Caki2 (cell line): Measurements from ENCODE around the gene PREP. TPM values are rescaled to one million over a fixed set of nuclear protein-coding genes. Genes with fewer than 3 reads are reported as not detected.
"Not testable (repeated sequence)": the region's sequence is repeated elsewhere in the genome, so short reads cannot be mapped to it uniquely, and the experiment has no call there.

Experiments
- DNase-seq: peaks from one replicate; pipeline ENCODE4 v3.0.0-alpha.2; 2015; ENCODE audit warnings: low read depth
- in situ Hi-C: cut with HindIII; loops from 2 replicates; pipeline ENCODE4 v1.10.0; 2016; ENCODE audit warnings: low sequenced_read_pairs, low pct_unique_long_range_greater_than_20kb, mixed read lengths
- total RNA-seq: library from RNA; depleted of rRNA; stranded (reverse); fragments of >200 nt; shearing (Covaris generic); gene quantifications from 2 replicates; pipeline ENCODE4 v1.2.3, GENCODE V29; 2014; ENCODE audit warnings: low replicate concordance

The PREP gene
- total RNA-seq, 1 experiment from 2014 or later, result 29.4 TPM

DNA sequence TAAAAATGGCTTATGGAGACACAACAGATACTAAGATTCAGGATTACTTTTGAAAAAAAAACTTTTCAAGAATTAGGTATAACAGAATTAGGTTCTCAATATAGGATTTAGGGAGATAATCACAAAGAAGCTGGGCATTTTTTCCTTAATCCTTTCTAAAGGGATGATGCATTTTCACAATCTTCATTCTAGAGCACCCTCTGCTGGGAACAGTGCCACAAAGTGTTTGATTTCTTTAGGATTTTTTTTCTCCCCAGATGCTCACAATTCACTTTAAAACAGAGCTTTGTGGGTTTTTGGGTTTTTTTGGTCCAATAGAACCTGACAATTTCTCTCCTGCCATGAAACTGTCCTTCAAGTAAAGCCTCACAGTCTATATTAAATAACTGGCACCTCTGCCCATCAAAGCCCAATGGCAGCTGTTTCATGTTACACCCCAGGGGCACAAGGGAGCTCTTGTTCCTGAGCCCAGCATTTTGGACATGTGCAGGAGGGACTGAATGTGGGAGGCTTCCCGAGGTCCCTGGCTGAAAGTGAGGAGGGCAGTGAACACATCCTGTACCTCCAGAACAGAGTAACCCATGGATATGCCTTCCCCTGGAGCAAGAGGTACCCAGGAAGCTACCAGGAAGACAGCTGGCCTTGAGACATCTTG, 39.7 kb downstream of the PREP start:
- in situ Hi-C loops, result no loop called here
- peak; percentile 23 for DNase-seq

DNA sequence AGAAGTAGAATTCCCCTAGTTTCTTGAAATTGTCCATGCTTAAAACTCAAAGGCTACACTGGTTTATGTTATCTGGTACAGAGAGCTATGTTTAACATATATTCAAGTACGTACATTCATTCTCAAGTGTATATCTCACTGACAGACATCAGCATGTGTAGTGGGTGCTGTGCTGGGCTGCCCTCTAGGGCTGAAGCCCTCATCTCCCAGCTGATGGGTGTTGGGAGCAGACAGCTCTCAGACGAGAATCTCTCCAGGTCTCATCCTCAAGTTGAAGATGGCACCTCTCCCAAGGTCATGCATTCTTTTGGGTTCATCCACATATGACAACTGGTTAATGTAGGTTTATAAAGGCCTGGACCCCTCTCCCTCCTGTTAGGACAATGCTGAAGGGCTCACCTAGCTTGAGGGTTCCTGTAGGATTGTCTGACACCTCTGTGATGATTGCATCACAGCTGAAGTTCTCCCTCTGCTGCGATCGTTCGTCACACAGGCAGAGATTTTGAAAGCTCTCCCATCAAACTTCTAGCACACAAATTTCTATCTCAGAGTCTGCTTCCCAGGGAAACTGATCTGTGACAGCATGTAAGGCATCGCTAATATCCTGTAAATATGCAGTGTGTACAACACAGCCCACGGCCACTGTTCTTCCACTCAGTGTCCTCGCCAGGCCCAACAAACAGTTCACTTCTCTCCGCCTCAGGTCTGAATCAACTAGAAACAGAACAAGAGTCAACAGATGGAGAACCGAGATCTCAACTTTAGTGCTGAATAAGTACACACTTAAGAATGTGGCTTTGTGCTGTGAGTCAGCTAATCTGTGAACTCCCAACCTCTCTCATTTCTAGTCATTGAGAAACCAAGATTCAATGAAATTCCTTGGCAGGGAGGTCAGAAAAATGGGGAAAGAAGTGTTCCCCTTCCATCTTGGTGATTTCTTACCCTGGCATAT, 43.2 kb downstream of the PREP start:
- peak; percentile 34 for DNase-seq
- in situ Hi-C loops, result no loop called here

DNA sequence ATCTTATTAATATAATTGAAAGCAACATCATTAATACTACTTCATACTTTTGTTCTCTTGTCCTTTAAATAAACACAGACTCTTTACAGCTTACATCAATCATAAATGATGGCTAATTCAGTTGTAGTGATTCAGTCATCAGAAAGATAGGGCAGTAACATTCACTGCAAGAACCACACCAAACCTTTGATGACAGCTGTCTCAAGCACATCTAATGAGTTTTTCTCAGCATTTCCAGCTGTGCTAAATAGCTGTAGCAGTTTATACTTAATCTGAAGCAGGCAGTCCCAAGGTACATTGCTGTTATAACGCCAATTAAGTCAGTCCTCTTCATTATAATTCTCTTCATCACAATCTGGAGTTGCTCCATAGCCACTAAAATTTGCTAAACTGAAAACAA, 45.7 kb downstream of the PREP start:
- no peak for DNase-seq
- in situ Hi-C loops, result no loop called here

DNA sequence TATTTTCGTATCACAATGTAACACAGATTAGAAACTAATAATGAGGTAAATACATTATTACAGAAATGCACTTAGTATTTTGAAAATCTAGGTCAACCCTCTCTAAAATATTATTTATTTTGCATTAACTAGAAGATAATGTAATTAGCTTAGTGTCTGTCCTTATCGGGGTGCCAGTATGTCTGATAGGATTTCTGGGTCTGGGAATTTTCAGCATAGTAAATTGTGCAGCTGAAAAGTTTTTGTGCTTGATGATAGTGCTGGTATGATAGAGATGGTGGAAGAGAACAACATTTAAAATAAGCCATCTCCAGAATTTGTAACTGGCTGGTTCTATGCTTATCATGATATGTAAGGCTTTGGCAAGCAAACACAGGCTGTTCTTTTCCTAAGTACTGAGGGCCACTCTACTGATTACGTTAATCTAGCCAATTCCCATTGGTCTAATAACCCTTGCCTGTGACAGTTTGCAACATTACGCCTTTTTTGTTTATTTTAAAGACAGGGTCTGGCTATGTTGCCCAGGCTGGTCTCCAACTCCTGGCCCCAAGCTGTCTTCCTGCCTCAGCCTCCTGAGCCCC, 50.8 kb downstream of the PREP start:
- in situ Hi-C loops, result no loop called here

DNA sequence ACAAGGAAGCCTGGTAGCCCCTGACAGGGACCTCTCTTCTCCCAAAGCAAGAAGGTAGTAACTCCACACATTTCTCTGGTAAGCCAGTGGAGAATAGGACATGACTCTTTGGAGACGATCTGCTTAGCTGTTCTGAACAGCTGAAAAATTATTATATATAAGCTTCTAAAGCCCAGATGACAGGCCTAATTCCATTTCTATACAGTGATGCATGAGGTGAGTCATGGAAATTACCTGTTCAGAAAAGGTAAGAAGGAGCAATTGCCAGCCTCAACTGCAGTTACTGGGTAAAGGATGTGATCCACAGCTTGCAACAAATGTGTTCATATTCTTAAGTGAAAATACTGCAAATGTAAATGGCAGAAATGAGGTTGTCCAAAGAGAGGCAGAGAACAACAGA, 54.0 kb downstream of the PREP start:
- no peak for DNase-seq
- in situ Hi-C loops, result no loop called here

More for the DNA sequence above, 50.8 kb downstream of the PREP start:
- no peak for DNase-seq

DNA sequence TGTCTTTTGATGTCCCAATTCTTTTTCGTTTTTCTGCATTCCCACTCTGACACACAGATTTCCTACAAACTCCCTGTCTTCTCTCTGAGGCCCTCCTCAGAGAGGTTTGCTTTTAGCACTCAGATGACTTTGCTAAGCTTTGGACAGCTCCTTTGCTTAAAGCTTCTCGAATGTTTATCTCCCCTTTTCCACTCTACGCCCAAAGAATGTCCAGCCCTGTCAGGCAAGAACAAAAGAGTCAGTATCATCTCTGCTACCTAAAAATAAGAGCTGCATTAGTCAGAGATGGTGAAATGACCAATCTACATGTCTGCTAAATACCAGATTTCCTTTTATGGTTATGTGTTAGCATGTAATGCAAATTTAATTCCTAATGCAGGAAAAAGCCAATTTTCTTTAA, 56.8 kb downstream of the PREP start:
- DNase-seq, result peak; percentile 55
- in situ Hi-C loops, result no loop called here

DNA sequence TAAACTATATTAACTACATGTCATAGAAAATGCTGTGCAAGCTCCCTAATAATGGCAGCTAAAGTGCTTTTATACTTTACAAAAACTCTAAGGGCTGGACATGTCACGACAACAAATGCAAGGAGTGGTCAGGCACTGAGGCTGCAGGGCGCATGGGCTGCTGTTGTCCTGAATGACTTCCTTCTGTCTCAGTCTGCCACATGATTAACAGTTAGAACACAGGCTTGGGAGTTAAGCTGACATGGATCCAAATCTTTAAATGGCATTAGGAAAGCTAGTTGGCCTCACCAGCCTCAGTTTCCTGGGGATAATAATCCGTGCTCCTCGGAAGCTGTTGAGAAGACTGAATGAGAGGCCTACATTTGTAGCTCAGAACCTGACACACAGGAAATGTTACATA, 57.4 kb downstream of the PREP start:
- in situ Hi-C loops, result no loop called here
- DNase-seq, result no peak

DNA sequence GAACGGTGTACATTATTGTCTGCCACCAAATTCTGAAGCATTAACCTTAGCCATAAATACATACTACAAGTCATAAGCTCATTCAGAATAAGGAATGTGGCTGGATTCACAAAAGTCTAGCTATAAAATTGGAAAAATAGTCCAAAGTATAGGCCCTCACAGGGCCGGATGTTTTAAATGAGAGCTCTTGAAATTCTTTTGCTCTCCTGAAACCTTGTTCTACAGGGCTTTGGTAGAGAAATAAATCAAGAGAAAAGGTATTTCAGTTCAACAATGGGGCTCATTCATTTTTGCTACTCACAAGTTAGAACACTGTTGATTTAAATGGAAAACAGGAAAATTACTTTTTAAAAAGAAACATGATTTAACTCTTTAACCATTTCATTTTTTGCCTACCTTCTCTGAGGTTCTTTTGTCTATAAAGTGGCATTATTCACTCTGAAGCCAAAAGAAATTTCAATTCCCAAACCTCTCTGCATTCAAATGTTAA, 58.0 kb downstream of the PREP start:
- in situ Hi-C loops, result no loop called here
- no peak for DNase-seq

DNA sequence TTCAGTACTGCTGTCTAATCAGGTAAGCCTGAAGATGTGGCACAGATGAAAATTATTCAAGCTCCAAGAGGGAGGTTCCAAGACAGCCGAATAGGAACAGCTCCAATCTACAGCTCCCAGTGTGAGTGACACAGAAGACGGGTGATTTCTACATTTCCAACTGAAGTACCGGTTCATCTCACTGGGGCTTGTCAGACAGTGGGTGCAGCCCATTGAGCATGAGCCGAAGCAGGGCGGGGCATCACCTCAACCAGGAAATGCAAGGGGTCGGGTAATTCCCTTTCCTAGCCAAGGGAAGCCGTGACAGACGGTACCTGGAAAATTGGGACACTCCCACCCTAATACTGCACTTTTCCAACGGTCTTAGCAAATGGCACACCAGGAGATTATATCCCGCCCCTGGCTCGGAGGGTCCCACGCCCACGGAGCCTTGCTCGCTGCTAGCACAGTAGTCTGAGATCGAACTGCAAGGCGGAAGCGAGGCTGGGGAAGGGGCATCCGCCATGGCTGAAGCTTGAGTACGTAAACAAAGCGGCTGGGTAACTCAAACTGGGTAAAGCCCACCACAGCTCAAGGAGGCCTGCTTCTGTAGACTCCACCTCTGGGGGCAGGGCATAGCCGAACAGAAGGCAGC, 64.4 kb downstream of the PREP start:
- DNase-seq, in situ Hi-C loops: not testable (repeated sequence)

DNA sequence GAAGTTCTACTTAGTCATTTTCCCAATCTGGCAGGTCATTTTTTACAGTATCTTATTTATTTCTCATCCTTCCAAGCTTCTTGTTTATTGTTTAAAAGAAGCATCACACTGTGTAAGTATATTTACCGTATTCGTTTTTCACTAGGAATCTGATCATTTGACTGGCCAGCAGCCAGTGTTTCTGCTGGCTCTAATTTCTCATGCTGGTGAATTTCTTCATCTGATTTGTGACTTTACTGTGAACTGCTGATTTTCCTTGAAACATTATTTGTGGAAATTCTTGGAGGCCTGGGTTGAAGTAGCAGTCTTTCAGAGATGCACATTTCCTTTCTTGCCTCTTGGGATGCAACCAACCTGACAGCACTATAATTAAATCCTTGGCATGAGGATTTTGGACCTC, 65.9 kb downstream of the PREP start:
- DNase-seq, result no peak
- in situ Hi-C loops, result no loop called here

DNA sequence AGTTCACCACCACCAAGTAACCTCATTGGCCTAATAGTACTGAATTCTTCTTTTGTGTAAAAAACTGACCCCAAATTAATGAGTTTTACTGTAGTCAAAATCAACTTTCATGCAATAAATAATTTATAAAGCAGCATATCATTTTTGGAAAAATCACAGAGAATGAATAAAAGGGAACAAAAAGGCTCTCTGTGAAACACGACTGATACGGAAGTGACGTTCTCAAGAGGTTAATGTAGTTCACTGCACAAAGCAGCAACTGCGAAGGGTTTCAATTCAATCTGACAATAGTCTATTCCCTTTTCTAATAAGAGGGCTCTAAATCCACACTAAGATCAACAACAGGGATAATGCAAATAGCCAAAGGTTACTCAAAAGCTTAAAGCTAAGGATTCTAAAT, 70.3 kb downstream of the PREP start:
- DNase-seq, result no peak
- in situ Hi-C loops, result no loop called here

DNA sequence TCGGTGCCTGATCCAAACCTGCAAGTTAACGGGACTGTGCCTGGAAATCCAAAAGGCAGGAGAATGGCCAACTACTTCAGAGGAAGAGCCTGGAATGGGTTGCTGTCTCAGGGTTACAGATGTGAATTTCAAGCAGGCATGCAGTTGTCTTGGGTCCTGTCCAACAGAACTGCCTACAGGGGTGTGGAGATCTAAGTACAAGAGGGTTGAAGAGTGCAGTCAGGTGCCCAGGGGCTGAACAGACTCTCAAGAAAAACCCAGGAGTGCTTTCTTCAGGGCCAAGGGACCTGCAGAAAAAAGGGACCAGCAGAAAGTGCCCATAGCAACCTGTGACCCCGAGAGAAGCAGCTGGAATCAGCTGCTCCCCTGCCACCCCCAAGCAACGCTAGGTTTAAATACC, 71.0 kb downstream of the PREP start:
- DNase-seq, result no peak
- in situ Hi-C loops, result no loop called here

DNA sequence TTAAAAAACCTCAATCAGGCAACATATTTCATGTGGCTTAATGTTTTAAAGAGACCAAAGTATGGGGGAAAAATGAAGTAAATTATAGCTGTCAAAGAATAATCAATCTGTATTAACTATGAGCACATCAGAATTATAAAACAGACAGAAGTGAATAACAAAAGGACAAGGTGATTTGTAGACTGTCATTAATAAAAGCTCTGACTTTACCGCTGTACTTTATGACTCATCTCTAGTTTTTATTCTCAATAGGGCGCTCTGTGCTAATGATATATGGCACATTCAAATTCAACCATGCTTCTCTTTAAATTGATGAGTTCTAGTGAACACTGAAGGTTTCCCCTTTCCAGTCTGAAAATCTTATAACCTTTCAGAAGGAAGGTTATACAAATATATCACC, 72.0 kb downstream of the PREP start:
- in situ Hi-C loops, result no loop called here
- DNase-seq, result no peak

DNA sequence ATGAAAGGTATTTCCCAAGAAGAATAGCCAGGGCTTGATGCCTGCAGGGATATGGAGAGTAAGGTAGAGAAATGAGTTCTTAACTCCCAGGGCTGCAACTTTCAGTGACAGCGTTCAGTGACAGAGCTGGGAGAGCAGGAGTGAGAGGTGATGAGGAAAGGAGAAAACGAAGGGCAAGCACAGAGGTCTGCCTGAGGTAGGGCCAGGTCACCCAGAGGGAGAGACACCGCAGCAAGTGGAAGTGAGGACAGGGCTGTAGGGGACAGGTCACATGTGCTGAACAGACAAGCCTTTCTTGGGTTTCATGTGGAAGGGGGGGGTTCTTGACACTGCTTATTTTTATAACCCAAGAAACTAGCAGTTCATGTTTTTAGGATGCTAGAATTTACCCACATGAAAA, 72.5 kb downstream of the PREP start:
- in situ Hi-C loops, result no loop called here

DNA sequence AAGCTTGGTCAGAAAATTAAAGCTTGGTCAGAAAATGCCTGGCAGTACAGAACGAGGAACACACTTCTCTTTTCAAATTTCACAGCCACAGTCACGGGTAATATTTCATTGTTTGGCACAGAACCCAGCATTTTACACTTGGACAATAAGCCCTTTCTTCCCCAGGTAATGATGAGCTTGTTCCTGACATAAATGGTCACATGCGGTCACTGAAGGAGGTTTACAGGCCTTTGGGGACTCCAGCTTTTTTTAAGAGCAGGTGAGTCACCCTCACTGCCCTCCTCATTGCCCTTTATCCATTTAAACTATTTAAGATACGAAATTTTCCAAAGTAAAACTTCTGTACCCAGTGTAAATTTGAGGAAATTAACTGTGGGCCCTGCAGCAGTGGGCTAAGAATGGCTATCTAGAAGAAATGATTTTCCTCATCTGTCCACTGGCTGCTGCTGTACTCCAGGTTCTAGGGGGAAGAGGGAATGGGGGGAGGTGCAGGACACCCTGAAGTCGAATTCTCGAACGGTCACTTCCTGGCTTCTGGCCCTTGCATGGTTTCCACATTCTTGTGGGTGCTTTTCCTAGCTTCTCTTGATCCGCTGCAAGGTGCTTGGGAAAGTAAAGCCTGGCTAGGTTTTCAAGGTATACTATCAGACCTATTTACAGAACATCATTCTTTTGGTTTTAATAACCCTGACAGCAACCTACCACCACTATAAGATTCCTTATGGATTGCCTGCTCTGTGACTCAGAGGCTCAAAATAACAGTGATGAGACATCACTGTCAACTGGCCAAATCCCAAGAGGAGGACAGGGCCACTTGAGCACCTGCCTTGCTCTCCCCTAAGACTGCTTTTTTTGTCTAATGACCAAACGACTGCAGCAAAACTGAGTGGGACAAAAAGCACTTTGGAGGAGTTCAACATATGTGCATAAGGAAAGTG, 75.8 kb downstream of the PREP start:
- in situ Hi-C loops, result no loop called here
- peak; percentile 31 for DNase-seq

More for the DNA sequence above, 72.5 kb downstream of the PREP start:
- DNase-seq, result no peak

DNA sequence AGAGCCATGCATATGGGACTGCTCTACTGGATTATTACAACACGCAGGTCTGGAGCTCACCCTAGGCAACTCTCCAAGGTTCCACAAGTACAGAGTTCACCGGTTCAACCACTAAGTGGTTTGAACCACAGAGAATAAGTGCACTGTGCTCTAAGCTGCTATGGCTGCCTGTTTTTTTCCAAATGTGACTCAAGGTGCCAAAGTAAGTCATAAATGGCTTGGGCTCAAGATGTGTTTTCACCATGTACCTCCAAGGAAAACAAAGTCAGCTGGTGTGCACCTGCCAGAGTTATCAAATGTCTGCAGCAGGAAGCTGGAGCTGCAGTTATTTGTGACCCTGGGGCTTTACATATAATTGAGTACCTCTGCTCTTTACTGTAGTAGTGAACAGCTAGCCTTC, 76.7 kb downstream of the PREP start:
- peak; percentile 13 for DNase-seq
- in situ Hi-C loops, result no loop called here

DNA sequence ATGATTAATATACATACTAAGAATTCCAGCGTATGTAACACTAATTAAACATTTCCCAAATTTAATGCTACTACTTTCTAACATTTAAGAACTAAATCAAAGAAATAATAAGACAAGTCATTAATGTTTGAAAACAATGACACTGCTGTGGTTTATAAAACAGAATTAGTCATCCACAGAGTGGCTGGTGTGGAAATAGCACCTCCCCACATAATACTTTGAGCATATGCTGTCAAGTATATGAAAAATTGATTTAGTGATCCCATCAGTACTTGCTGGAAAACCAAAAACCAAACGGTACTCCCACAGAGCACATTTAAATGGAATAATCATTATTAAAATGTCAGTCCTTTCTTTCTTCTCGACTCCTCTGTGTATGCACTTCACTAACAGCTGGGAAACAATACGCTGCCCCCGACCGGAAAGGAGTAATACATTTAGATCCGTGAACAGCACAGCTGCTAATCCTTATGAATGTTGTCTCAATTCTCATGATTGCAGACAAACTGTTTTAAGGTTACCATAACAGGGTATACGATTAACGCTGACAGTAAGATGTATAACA, 78.4 kb downstream of the PREP start:
- in situ Hi-C loops, result no loop called here
- DNase-seq, result no peak
